Hematopoietic multipotent progenitor cell treated with erythropoietin and hydrocortisone succinate and interleukin-3 and kit ligand, for 6 days (in vitro differentiated cells): Measurements from ENCODE around the gene MRE11.

Experiments used
- DNase-seq: peaks from one replicate; pipeline ENCODE4 v3.0.0-alpha.2; 2015

Gene MRE11

GRCh38 chr11:94504689-94505293, 11.1 kb upstream of the MRE11 start:
- peak; percentile 81 for DNase-seq

DNA sequence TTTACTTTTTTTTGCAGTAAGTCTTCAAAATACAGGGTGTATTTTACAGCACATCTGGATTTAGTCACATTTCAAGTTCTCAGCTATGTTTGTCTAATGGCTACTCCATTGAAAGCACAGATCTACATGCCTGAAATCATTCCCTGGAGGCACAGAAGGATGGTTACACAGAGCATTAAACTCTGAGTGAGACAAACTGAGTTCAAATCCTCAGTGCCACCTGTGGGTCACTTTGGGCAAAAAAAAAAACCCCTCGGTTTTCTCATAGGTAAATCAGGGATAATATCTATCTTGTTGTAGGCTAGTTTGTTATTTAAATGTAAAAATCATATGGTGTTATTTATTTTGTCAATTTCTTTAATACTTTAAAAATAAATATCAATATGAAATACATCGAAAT, 7.9 kb upstream of the MRE11 start:
- DNase-seq: no peak

GRCh38 chr11:94500181-94500580, 6.5 kb upstream of the MRE11 start:
- DNase-seq: no peak

DNA sequence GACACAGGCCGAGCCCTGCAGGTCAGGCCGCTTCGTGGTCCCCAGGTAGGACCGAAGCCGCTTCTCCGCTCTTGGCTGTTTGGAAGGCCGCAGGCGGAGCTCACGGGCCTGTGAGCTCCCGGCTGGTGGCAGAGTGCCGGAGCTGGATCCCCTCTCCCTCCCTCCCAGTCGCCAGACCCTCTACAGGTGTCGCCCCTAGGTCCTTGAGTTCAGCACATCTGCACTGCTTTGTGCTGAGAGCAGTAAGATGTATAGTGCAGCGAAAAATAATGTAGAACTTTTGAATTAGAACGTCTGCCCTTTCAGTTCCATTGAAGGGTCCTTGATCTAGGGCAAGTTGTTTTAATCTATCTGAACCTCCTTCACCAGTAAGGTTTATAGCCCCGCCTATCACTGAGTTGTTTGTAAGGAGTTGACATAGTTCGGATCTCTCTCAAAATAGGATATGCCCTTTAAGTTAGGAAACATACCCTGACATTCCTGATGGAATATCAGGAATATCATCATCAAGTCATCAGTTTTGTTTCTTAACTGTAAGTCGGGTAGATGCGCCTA, 559 bp upstream of the MRE11 start:
- DNase-seq: peak; percentile 68

GRCh38 chr11:94486068-94486467, 7.6 kb downstream of the MRE11 start:
- no peak for DNase-seq

- no peak for DNase-seq
Observed at GRCh38 chr11:94481342-94481741, 12.3 kb downstream of the MRE11 start.

DNA sequence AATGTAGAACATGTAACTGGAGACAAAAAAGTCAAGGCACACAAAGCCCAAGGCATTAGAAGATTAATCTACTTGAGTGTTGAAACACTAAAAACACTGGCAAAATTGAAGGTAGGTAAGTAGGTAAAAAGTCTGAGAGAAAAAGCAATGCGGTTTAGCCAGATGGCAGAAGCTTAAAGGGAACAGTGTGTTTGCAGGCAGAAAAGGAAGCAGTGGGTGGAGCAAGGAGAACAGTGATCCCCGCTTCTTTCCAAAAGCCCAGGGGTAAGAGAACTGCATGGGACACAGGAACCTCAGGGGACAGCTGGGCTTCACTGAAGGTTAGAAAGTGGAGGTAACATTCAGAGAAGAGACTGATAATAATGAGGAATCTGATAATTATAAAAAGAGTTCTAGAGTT, 16.0 kb downstream of the MRE11 start:
- peak; percentile 16 for DNase-seq

DNA sequence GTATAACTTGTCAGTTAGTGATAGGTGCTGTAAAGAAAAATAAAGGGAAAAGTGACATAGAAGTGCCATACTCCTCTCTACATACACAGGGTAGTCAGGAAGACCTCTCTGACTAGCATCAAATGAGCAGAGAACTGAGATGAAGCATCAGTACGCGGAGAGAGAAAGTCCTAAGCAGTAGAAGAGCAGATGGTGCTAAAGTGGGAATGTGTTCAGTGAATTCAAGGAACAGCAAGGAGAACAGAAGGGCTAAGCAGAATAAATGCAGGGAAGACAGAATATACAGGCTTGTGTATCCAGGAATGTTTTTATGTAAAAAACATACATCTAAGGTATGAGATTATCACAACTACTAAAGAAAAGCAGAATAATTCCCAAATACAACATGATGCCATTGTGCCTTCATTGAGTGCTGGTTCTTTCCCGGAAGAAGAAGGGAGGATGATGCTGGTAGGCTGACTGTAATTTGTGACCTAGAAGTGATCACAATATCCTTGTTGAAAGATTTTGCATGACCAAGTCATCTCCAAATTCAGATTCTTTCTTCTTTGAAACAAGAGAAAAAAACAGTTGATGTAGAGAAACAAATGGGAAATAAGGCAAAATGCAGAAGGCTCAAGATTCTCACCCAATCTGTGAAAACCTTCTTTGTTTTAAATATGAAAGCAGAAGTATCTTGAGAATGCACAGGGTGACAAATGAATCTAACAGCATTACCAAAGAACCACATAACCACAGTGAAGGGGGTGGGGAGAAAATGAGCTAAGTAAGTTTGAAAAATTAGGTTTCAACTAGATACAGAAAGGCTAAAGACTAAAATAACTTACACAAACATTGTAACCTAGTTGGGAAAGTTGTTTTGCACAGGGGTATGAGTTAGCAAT, 20.5 kb downstream of the MRE11 start:
- peak; percentile 71 for DNase-seq

GRCh38 chr11:94469416-94469815, 24.2 kb downstream of the MRE11 start:
- DNase-seq: no peak

GRCh38 chr11:94459576-94459975, 34.1 kb downstream of the MRE11 start:
- DNase-seq: no peak

- peak; percentile 11 for DNase-seq
Observed at GRCh38 chr11:94457118-94458029, 36.3 kb downstream of the MRE11 start.

DNA sequence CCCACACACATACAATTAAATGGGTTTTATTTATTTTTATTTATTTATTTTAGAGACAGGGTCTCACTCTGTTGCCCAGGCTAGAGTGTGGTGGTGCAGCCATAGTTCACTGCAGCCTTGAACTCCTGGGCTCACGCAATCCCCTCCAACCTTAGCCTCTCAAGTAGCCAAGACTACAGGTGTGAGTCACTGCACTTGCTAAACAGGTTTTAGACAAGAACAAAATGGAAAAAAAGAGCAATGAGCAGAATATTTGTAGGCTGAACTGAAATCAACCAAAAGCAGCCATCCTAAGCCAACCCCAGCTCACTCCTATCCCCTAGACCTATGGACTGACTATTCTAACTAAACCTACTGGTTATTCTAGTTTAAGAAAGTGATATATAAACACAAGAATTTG, 37.8 kb downstream of the MRE11 start:
- DNase-seq: no peak

- no peak for DNase-seq
Observed at GRCh38 chr11:94454301-94454700, 39.3 kb downstream of the MRE11 start.

GRCh38 chr11:94452988-94453387, 40.7 kb downstream of the MRE11 start:
- no peak for DNase-seq

DNA sequence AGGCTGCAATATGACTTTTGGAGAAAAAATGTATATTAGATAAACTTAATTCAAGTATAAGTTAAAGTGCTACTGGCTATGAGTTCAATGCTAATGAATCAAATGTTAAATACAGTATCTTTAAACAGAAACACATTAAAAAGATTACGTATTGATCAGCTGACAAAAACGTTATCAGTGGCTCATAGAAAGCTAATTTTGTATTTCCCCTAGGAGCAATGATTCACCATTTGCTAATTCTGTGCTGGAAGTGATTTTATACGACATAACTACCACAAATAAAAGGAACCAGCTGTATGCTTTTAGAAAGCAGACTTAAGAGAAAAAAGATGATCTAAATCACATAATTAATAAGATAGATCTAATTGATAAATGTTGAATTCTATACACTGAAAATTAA, 43.6 kb downstream of the MRE11 start:
- no peak for DNase-seq

DNA sequence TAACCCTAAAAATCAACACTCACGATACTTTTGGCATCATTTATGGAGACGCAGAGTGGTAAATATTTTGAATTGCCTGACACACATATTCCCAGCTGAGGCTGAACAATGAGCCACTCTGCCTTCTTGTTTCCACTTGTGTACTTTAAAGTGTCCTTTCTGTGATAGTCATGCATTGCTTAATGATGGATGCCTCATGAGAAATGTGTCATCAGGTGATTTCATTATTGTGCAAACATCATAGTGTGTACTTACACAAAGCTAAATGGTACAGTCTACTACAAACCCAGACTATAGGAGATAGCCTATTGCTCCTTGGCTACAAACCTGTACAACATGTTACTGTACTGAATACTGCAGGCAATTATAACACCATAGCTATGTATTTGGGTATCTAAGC, 44.2 kb downstream of the MRE11 start:
- no peak for DNase-seq

GRCh38 chr11:94449029-94449428, 44.6 kb downstream of the MRE11 start:
- DNase-seq: no peak

DNA sequence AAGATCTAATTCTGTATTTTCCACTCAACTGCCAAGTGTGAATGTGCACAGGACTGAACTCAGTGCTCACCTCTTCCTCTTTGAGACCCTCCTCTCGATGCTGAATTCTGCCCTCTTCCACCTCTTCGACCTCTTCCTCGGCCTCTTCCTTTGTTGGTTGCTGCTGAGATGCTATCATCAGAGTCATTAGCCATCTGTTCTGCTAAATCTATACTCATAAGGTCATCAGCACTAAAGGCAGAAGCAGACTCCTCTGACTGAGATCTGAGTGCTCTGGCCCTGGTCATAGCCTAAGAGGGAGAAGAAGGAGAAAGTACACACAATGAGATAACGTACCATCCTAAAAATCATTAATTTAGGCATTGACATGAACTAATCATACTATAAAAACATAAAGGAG, 46.5 kb downstream of the MRE11 start:
- no peak for DNase-seq

DNA sequence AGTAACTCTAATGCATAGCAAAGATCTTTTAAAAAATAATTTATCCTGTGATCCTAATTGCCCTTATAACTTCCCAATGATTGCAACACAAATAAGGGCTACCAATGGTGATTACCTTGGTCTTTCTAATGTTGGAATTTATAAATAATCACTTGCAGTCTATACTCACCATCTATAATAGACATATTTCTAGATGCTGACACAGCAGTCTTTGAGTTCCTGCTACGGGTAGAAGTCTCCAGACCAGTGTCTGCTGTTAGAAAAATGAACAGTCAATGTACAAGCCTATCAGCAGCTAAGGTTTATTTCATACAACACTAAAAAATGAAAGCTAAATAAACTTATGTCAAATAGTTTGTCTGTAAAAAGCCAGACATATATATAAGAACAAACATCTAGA, 48.0 kb downstream of the MRE11 start:
- DNase-seq: no peak

GRCh38 chr11:94433049-94433448, 60.6 kb downstream of the MRE11 start:
- DNase-seq: no peak

DNA sequence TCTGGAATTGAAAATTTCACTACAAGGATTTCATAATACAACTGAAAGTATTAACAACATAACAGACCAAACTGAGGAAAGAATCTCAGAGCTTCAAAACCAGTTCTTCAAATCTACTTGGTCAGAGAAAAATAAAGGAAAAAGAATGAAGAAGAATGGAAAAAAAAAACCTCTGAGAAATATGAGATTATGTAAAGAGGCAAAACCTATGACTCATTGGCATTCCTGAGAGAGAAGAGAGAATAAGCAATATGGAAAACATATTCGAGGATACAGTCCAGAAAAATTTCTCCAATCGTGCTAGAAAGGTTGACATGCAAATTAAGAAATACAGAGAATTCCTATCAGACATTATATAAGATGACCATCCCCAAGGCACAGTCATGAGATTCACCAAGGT, 69.0 kb downstream of the MRE11 start:
- no peak for DNase-seq

- DNase-seq: no peak
Observed at GRCh38 chr11:94424011-94424410, 69.6 kb downstream of the MRE11 start.

DNA sequence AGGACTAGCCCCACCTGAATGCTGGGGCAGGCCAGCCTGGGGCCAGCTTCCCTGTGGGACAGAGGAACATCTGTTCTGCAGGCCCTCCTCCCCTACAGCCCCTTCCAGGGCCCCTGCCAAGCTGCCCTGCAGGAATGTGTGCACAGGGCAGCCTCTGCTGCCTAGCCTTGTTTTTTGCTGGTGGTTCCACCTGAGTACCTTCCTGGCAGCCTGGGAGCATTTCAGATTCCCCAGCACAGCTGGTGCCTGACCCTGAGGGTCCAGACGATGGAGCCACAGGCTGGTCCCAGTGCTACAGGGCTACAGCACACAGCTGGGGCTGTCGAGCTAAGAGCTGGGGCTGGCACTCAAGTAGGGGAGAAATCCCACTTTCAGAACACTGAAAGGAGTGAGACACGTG, 70.1 kb downstream of the MRE11 start:
- DNase-seq: no peak
